WTC11 (cell line): ENCODE data around the gene MAN2B2.

ENCODE experiments used
- CREM ChIP-seq: sonication (generic); formaldehyde crosslinking; IDR thresholded peaks from 2 replicates; pipeline ENCODE4 v1.8.1; 2022; ENCODE audit warnings: mild to moderate bottlenecking, missing genetic modification reagents, moderate library complexity
- CTCF ChIP-seq: fragments of 200-600 bp; IDR thresholded peaks from 2 replicates; pipeline ENCODE4 v1.8.0; 2022; ENCODE audit warnings: antibody characterized with exemption
- E2F4 ChIP-seq: sonication (generic); formaldehyde crosslinking; IDR thresholded peaks from 2 replicates; pipeline ENCODE4 v1.8.1; 2022; ENCODE audit warnings: low read depth, mild to moderate bottlenecking, moderate library complexity, missing genetic modification reagents, borderline replicate concordance
- ELF4 ChIP-seq: sonication (generic); formaldehyde crosslinking; IDR thresholded peaks from 2 replicates; pipeline ENCODE4 v1.8.1; 2022; ENCODE audit warnings: low read depth, mild to moderate bottlenecking, moderate library complexity, missing genetic modification reagents
- EMX1 ChIP-seq: fragments of 250-450 bp; sonication (Bioruptor Pico); IDR thresholded peaks from 2 replicates; pipeline ENCODE4 v1.8.0; 2021; ENCODE audit warnings: mild to moderate bottlenecking
- NR2C2 ChIP-seq: sonication (generic); formaldehyde crosslinking; IDR thresholded peaks from 2 replicates; pipeline ENCODE4 v1.8.0; 2022; ENCODE audit warnings: mild to moderate bottlenecking, missing genetic modification reagents
- USF1 ChIP-seq: sonication (generic); formaldehyde crosslinking; IDR thresholded peaks from 2 replicates; pipeline ENCODE4 v1.8.0; 2022; ENCODE audit warnings: mild to moderate bottlenecking, missing genetic modification reagents
- ZNF263 ChIP-seq: sonication (generic); formaldehyde crosslinking; IDR thresholded peaks from 2 replicates; pipeline ENCODE4 v1.8.1; 2022; ENCODE audit warnings: low read depth, mild to moderate bottlenecking, moderate library complexity, missing genetic modification reagents

GRCh38 chr4:6567218-6567617, 7.8 kb upstream of the MAN2B2 start:
- TF ChIP-seq ELF4 (CRISPR knock-in tag) (no peak), CTCF (no peak), ZNF263 (CRISPR knock-in tag) (no peak), USF1 (CRISPR knock-in tag) (no peak), EMX1 (CRISPR knock-in tag) (no peak), E2F4 (CRISPR knock-in tag) (no peak), CREM (no peak), NR2C2 (no peak)
